HepG2 (cell line): ENCODE results near the gene RAD17. TPM values are rescaled to one million over a fixed set of nuclear protein-coding genes. Genes with fewer than 3 reads are reported as not detected.

Source experiments
- ATM ChIP-seq: fragments of 450-650 bp; IDR thresholded peaks from 2 replicates; pipeline ENCODE4 v1.7.1; 2017; ENCODE audit warnings: mild to moderate bottlenecking, borderline replicate concordance
- FOSL2 ChIP-seq: sonication (generic); formaldehyde crosslinking; IDR thresholded peaks from 2 replicates; pipeline ENCODE4 v1.4.0; 2020; ENCODE audit warnings: missing genetic modification reagents
- GRHL1 ChIP-seq: sonication (generic); formaldehyde crosslinking; conservative IDR thresholded peaks from 2 replicates; pipeline ENCODE4 v1.8.0; 2022; ENCODE audit warnings: missing genetic modification reagents
- HOXD1 ChIP-seq: sonication (generic); formaldehyde crosslinking; IDR thresholded peaks from 2 replicates; pipeline ENCODE4 v1.5.0; 2020; ENCODE audit warnings: missing genetic modification reagents
- NFYC ChIP-seq: IDR thresholded peaks from 2 replicates; pipeline ENCODE4 v1.6.1; 2016; ENCODE audit warnings: missing genetic modification reagents, missing compliant biosample characterization
- NR2F1 ChIP-seq, 2 experiments: fragments of 450-650 bp in 1 of 2; formaldehyde crosslinking in 1 of 2; IDR thresholded peaks; 2 replicates each; pipeline versions ENCODE4 v1.5.0 to v1.6.1; 2016 to 2020; ENCODE audit warnings: mild to moderate bottlenecking in 1 of 2, missing compliant biosample characterization in 1 of 2, missing genetic modification reagents in 1 of 2, moderate library complexity in 1 of 2
- POLR2AphosphoS2 ChIP-seq: IDR thresholded peaks from 2 replicates; pipeline ENCODE4 v1.6.1; 2011; ENCODE audit warnings: low read depth, low read length, improper control_type of control experiment
- RBM39 ChIP-seq: fragments of 200-400 bp; formaldehyde crosslinking; IDR thresholded peaks from one replicate; pipeline ENCODE4 v1.6.1; 2018; ENCODE audit warnings: antibody characterized with exemption, mild to moderate bottlenecking, low read depth, low read length; ENCODE audit not compliant: poor library complexity, severe bottlenecking
- SCMH1 ChIP-seq: sonication (generic); formaldehyde crosslinking; IDR thresholded peaks from 2 replicates; pipeline ENCODE4 v1.9.0; 2021; ENCODE audit warnings: missing genetic modification reagents, mild to moderate bottlenecking, borderline replicate concordance
- SKIL ChIP-seq: sonication (generic); formaldehyde crosslinking; IDR thresholded peaks from 2 replicates; pipeline ENCODE4 v1.8.0; 2022; ENCODE audit warnings: missing genetic modification reagents, mild to moderate bottlenecking, moderate library complexity, borderline replicate concordance
- SRSF9 ChIP-seq: fragments of 200-400 bp; formaldehyde crosslinking; IDR thresholded peaks from 2 replicates; pipeline ENCODE4 v1.6.1; 2018; ENCODE audit warnings: borderline replicate concordance, mild to moderate bottlenecking, low read depth, low read length; ENCODE audit not compliant: insufficient read depth, poor library complexity, severe bottlenecking
- THAP11 ChIP-seq: IDR thresholded peaks from 2 replicates; pipeline ENCODE4 v1.6.1; 2016; ENCODE audit warnings: missing biosample characterization, missing genetic modification reagents
- TOE1 ChIP-seq: sonication (generic); formaldehyde crosslinking; IDR thresholded peaks from 2 replicates; pipeline ENCODE4 v1.4.0; 2020; ENCODE audit warnings: mild to moderate bottlenecking, missing genetic modification reagents
- TRAFD1 ChIP-seq: sonication (generic); formaldehyde crosslinking; IDR thresholded peaks from 2 replicates; pipeline ENCODE4 v1.5.1; 2020; ENCODE audit warnings: missing genetic modification reagents, mild to moderate bottlenecking, borderline replicate concordance
- ZGPAT ChIP-seq: IDR thresholded peaks from 2 replicates; pipeline ENCODE4 v1.6.1; 2016; ENCODE audit warnings: mild to moderate bottlenecking
- ZNF136 ChIP-seq: sonication (generic); formaldehyde crosslinking; IDR thresholded peaks from 2 replicates; pipeline ENCODE4 v1.8.1; 2022; ENCODE audit warnings: low read depth, mild to moderate bottlenecking, moderate library complexity, missing genetic modification reagents
- ZNF24 ChIP-seq: fragments of 450-650 bp; IDR thresholded peaks from 2 replicates; pipeline ENCODE4 v1.6.1; 2017; ENCODE audit warnings: antibody characterized with exemption, mild to moderate bottlenecking
- ZNF282 ChIP-seq: fragments of 450-650 bp; IDR thresholded peaks from 2 replicates; pipeline ENCODE4 v1.6.1; 2018; ENCODE audit not compliant: partially characterized antibody
- ZNF350 ChIP-seq: sonication (generic); formaldehyde crosslinking; IDR thresholded peaks from 2 replicates; pipeline ENCODE4 v1.4.0; 2020; ENCODE audit warnings: mild to moderate bottlenecking, low read depth, missing genetic modification reagents, borderline replicate concordance
- ZNF709 ChIP-seq: sonication (generic); formaldehyde crosslinking; IDR thresholded peaks from 2 replicates; pipeline ENCODE4 v1.5.0; 2020; ENCODE audit warnings: mild to moderate bottlenecking, missing genetic modification reagents
- ZNF766 ChIP-seq: sonication (generic); formaldehyde crosslinking; IDR thresholded peaks from 2 replicates; pipeline ENCODE4 v1.5.0; 2020; ENCODE audit warnings: missing genetic modification reagents, borderline replicate concordance
- ZNF850 ChIP-seq: sonication (generic); formaldehyde crosslinking; conservative IDR thresholded peaks from 2 replicates; pipeline ENCODE4 v1.9.0; 2021; ENCODE audit warnings: mild to moderate bottlenecking, missing genetic modification reagents
- ZSCAN21 ChIP-seq: sonication (generic); formaldehyde crosslinking; IDR thresholded peaks from 2 replicates; pipeline ENCODE4 v1.8.0; 2022; ENCODE audit warnings: mild to moderate bottlenecking, missing genetic modification reagents, moderate library complexity, borderline replicate concordance
- polyA plus RNA-seq, 8 experiments: library from polyadenylated mRNA; depleted of rRNA in 3 of 8; stranded (reverse) in 7 of 8; unstranded in 1 of 8; fragments of >200 nt; fragmentation: Illumina TruSeq in 4 of 8; extraction: Trizol in 4 of 8; gene quantifications; 2 replicates each; pipeline versions ENCODE4 v1.2.1 to v1.2.3, GENCODE V29; 2011 to 2016; ENCODE audit warnings: low read depth in 4 of 8, missing spikeins in 1 of 8, mixed read lengths in 1 of 8; ENCODE audit not compliant: insufficient read depth in 1 of 8
- total RNA-seq, 5 experiments: library from RNA; depleted of rRNA; stranded (reverse); fragments of >200 nt; fragmentation: Illumina TruSeq; extraction: Trizol; gene quantifications; 2 replicates each; pipeline ENCODE4 v1.2.3, GENCODE V29; 2016; ENCODE audit warnings: low read depth in 1 of 5

Gene RAD17
- total and polyA plus RNA-seq, 2 of the 13 experiments (the other 11 are each of a cell fraction or from before 2014, with no cell fraction given) = 24.0 to 25.9 TPM

- no peak for TF ChIP-seq SCMH1 (CRISPR knock-in tag)
- TF ChIP-seq ATM = no peak
- no peak for TF ChIP-seq TRAFD1
- no peak for TF ChIP-seq ZNF282
- no peak for TF ChIP-seq TOE1 (CRISPR knock-in tag)
- no peak for TF ChIP-seq ZNF850 (CRISPR knock-in tag)
- peak; percentile 82 for TF ChIP-seq RBM39
- no peak for TF ChIP-seq POLR2AphosphoS2
- no peak for TF ChIP-seq HOXD1 (CRISPR knock-in tag)
- TF ChIP-seq NFYC (CRISPR knock-in tag) = no peak
- peak; percentile 69; the same call in 1 of the 2 replicates for TF ChIP-seq ZNF766 (CRISPR knock-in tag)
- TF ChIP-seq ZNF136 (CRISPR knock-in tag) = no peak
- TF ChIP-seq ZNF350 (CRISPR knock-in tag) = peak; percentile 71; the same call in 1 of the 2 replicates
- TF ChIP-seq ZSCAN21 = no peak
- TF ChIP-seq SRSF9 = no peak
- TF ChIP-seq ZGPAT (CRISPR knock-in tag) = no peak
- no peak for TF ChIP-seq ZNF24
- no peak for TF ChIP-seq SKIL (CRISPR knock-in tag)
- no peak for TF ChIP-seq ZNF709 (CRISPR knock-in tag)
- peak; percentile 37 for TF ChIP-seq FOSL2 (CRISPR knock-in tag)
- TF ChIP-seq NR2F1 (CRISPR knock-in tag; IDR thresholded peaks at IDR 0.05) = no peak
- no peak for TF ChIP-seq GRHL1 (CRISPR knock-in tag)
- TF ChIP-seq THAP11 (CRISPR knock-in tag) = 0 out of 2 replicates have a peak, but pooled peaks have one; percentile 24
Measured at GRCh38 chr5:69334793-69335268, 34.8 kb upstream of the RAD17 start (continued).
